IPS-NIHi7 (cell line): ENCODE data around the gene SEMA3G.
A peak's percentile ranks its signal among the peaks of the same experiment; 100 is the strongest.

ENCODE experiments used
- DNase-seq: peaks from one replicate; pipeline ENCODE4 v3.0.0; 2012; ENCODE audit warnings: mixed read lengths; ENCODE audit errors: extremely low spot score

The SEMA3G gene

DNA sequence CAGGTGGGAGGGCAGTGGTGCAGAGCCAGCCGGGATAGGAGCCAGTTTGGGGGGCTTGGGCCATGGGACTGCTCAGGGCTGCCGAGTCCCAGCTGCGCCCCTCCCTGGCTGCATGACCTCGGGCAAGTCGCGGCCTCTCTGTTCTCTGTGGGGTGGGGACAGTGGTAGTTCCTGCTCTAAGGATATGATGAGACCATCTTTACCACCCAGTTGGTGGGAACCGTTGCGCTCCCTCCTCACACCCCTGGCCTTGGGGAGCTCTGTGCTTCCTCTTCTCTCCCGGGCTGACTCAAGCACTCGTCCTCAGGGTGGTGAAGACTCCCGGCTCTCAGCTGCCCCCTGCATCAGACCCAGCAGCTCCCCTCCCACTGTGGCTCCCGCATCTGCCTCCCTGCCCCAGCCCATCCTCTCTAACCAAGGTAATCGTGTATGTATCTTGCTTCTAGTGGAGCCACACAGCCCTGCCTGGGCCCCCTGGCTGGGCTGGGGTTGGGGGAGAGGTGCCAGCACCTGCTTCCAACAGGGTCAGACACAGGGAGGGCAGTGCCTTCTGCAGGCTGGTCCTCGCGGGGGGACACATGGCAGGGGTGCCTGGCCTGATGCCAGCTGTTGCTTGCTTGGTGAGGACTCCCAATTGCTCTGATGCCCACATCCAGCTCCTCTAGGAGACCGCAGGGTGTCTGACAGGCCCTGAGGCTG is 35.1 kb upstream of the SEMA3G start:
- DNase-seq: no peak

DNA sequence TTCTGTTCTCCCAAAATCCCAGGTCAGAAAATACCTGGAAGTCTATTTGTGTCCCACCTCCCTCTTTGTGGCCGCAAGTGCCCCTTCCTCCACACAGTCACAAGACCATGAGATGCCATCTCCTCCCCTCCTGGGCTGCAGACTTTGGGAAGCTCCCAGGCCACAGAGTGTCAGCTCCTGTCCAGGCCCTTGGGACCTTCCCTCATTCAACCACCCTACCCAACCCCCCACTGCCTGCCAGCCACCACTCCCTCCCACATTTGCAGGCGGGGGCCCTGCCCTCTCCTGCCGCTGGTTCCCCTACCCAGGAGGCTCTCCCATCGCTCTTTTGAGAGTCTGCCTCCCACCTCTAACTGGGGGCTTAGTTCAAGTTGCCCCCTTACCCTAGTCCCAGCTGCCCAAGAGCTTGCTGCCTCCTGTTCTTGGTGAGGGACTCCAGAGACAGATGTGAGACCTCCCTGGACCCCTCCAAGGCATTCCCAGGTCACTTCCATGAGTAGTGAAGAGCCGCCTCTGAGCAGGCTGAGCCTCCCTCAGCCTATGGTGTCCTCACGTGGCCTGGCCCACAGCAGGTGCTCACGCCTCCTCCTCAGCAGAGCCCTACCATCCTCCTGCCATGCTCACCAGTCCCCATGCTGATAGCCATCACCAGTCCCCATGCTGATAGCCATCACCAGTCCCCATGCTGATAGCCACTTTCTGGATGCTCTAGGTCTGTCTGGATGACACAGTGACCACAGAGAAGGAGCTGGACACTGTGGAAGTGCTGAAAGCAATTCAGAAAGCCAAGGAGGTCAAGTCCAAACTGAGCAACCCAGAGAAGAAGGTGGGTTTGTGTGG is 34.4 kb upstream of the SEMA3G start:
- DNase-seq: no peak

- DNase-seq: no peak
Observed at GRCh38 chr3:52477796-52478095, 32.8 kb upstream of the SEMA3G start.

GRCh38 chr3:52477076-52477795 is 32.3 kb upstream of the SEMA3G start:
- no peak for DNase-seq

DNA sequence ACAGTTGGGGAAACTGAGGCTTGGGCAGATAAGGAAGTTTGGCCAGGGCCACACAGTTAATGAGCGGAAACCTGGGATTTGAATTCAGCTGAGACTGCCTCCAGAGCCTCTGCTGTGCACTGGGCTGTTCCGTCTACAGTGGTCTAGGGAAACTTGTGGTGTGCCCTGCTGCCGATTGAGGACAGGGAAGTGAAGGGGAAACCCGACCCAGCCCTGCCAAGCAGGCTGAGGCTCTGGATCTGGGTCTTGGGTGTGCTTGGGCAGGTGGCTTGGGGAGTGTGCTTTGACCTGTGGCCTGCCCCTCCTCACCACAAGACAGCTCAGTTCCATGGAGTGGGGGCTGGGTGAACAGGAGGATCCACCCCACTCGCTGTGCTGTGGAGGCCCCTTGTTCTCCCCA is 28.1 kb upstream of the SEMA3G start:
- no peak for DNase-seq

DNA sequence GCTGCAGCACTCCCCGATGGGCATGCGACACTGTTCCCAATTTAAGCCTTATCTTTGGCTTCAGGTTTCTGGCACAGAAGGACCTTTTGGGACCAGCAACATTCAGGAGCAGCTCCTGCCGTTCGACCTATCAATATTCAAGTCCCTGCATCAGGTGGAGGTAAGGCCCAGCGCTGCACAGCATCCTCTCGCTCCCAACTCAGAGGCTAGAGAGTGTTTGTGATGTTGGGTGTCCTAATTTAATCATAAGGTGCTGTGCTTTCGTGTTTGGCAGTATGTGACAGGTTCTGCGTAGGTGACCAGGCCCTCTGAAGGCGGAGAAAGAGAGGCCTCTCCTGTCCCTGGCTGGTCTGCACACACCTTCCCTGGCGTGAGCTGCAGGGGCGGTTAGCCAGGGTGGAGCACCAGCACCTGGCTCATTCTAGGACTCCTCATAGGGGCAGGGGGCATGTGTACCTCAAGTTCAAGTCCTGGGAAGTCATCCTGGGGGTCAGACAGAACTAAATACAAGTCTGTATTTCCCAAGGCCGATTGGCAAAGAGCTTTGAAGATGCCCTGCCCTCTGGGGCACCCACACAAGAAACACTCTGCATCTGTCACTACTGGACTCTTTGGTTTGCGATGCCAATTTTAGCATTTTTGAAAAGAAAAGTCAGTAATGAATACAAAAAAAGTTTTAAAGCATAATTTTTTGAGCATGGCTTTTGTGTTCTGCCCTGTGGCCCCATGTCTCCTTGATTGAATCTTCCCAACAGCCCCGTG is 27.5 kb upstream of the SEMA3G start:
- DNase-seq: no peak

DNA sequence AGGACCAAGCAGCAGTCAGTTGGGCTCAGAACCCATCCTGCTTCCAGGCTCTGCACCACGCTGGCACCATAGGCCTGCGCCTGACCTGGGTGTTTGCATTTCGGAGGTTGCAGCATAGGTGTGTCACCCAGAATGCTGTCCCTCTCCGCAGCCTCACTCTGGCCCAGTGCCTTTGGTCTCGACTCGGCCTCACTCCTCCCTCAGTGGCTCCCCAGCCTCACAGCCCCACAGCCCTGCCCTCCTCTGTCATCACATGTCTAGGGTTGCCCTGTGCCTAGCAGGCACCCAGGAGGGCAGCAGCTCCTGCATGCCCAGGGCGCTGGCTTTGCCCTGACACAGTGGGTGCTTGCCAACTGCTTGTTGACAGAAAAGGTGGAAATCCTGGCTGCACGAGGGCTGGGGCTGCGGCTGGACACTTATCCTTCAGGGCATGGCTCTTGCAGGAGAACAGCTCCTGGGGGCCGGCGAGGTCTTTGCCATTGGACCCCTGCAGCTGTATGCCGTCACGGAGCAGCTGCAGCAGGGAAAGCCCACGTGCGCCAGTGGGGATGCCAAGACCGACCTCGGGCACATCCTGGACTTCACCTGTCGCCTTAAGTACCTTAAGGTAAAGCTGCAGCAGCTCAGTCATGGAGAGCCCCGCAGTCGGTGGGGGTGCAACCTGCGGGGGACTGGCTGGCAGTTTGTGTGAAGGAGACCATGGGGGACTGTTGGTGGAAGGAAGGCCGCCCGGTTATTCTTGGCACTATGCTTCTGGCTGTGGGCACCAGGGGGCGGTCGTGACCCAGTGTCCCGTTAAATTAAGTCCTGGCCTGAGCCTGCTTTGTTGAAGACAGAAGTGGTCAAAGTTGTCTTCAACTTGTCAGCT is 26.7 kb upstream of the SEMA3G start:
- DNase-seq: peak; percentile 70

GRCh38 chr3:52470920-52471319 is 26.0 kb upstream of the SEMA3G start:
- no peak for DNase-seq

GRCh38 chr3:52469001-52469400 is 24.1 kb upstream of the SEMA3G start:
- no peak for DNase-seq

- DNase-seq: no peak
Observed at GRCh38 chr3:52468336-52468735, 23.4 kb upstream of the SEMA3G start.

DNA sequence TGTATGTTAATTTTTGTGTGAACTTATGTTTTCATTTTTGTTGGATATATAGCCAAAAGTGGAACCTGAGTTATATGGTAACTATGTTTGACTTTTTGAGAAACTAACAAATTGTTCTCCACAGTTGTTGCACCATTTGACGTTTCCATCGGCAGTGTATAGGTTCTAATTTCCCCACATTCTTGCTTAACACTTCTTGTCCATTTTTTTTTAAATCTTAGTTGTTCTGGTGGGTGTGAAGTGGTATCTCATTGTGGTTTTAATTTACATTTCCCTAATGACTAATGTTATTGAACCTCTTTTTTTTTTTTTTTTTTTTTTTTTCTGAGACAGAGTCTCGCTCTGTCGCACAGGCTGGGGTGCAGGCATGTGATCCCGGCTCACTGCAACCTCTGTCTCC is 18.5 kb upstream of the SEMA3G start:
- no peak for DNase-seq

DNA sequence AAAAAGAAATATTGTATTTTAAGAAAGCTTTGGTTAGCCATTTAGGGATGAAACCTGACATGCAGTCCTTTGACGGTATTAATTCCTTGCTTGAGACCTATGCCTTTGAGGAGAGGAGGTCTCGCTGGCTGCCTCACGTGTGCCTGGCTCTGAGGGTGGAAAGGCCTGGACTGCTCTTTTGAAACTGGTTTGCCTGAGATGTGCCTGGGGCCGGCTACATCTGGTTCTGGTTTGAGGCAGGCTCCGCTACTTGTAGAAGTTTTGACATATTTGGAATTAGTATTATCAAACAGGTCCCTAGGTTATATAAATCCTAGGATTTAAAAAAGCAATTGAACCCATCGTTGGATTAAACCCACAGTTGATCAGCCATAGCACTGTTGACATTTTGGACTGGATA is 17.0 kb upstream of the SEMA3G start:
- no peak for DNase-seq

DNA sequence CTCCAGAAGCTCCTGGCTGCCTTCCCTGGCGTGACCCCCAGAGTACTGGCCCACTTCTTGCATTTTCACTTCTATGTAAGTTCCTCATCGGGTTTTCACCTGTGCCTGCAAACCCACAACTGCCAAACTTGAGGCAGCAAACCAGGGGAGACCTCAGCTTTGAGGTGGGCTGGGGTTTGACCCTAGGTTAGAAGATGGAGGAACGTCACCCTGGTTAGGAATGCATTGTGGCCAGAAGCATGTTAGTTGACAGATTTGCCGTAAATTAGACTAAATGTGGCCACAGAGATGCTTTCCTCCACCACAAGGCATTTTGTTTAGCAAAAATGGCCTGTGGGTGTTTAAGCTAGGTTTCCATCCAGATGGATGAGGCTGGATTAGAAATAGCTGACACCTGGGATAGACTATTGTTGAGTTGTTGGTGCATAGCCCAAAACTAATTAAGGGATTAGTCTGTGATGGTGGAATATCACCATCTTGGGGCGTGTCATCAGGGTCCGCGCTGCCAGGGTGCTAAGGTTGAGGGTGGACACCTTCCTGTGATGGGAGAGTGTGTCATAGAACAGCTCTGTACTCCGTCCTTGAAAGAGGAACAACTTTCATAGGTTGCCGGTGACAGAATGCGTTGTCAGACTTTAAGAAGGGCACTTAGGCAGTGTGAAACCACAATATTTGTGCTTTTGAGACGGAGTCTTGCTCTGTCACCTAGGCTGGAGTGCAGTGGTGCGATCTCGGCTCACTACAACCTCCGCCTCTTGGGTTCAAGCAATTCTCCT is 14.1 kb upstream of the SEMA3G start:
- no peak for DNase-seq

DNA sequence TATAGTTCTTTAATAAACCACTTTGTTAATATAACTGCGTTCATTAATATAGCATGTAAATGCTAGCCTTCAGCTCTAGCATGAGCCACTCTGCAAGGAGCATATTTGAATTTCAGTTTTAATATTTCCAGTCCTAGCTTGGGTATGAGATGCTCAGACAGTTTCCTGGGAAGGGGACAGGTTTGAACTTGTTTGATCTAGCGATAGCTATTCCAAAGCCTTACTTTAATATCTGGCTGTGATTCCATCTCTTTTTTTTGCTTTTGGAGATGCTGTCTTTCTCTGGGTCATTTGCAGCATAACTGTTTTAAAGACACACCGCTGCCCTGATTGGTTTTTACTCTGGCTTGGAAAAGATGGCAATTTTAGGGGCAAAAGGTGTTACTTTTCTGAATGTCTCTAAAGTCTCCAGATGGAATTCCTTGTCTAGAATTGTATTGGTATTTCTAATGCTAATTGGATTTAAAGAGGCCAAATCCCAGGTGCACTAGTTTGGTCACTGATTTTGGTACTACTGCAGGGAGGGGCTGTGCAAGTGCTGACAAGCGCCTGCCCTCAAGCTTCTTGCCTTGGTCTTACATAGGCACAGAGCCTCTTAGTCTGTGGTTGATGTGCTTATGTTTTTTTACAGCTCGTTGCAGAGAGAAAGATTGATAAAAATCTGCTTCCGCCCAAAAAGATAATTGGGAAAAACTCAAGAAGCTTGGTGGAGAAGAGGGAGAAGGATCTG is 13.3 kb upstream of the SEMA3G start:
- no peak for DNase-seq

GRCh38 chr3:52456800-52457183 is 11.9 kb upstream of the SEMA3G start:
- DNase-seq: no peak

- DNase-seq: peak; percentile 56
Observed at GRCh38 chr3:52456169-52456799, 11.4 kb upstream of the SEMA3G start.

DNA sequence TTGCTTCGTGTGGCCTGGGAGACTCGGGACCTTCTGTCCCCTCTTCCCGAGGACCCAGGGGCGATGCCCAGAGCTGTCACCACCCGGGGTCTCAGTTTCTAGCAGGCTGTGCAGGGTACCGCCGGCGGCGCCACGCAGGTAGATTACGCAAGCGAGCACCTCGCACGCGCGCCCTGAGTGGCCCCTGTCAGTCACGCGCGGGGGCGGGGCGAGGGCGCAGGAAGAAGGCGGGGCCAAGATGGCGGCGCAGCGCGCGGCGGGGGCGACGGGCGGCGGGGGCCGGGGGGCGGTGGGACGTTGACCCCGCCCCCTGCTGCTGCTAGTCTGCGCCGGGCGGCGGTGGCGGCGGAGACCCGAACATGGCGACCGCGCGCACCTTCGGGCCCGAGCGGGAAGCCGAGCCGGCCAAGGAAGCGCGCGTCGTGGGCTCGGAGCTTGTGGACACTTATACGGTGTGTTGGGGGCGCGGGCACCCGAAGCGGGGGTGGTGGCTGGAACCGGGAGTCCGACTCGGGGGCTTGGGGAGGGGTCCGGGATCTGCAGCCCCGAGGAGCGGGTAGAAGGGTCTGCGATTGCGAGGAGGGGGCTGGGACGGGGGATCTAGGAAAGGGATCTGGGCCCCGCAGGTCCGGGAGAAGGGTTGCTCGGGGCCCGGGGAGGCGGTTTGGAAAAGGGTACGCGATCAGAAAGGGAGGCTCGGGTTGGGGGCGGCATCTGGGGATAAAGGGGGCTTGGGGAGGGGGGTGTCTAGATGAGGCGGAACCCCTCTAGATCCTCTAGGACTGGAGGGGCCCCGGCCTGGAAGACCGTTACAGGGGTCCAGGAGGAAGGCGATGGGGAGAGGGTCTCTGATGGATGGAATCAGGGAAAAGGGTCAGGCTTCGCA is 10.6 kb upstream of the SEMA3G start, which contains the start of gene NISCH:
Gene NISCH (plus strand): TSS at position 322 of the 886 bp plus-strand sequence. CDS start 38 bp downstream, at position 360.
- peak; percentile 94 for DNase-seq

DNA sequence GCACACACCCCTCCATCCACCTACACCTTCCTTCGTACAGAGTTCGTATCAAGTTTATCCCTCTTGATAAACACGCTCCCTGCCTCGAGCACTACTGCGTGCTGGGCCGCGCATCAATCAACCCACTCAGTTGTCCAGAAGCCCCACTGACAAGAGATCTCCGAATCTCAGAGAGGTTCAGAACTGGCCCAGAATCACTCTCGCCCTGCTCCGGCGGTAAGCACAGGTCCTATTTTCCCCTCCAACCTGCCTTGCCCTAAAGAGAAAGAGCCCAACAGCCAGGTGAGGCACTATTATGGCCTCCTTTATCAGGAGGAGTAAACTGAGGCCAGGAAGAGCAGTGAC is 10.0 kb upstream of the SEMA3G start:
- DNase-seq: no peak
